Stimulated activated CD8-positive, alpha-beta memory T cell treated with anti-CD3 and anti-CD28 coated beads, Interleukin-7, amount 100 ng/mL, for 24 hours (primary cell): Measurements from ENCODE around the gene SAMSN1.

ENCODE experiments used
- DNase-seq: peaks from one replicate; pipeline ENCODE4 v3.0.0-alpha.2; 2020; ENCODE audit warnings: low read depth

Gene SAMSN1

GRCh38 chr21:14484188-14485009, 61.7 kb downstream of the SAMSN1 start:
- DNase-seq = no peak

- no peak for DNase-seq
These were observed 62.8 kb downstream of the SAMSN1 start for GRCh38 chr21:14483296-14483695.

GRCh38 chr21:14482165-14482564, 64.0 kb downstream of the SAMSN1 start:
- no peak for DNase-seq

- DNase-seq = no peak
These were observed 65.6 kb downstream of the SAMSN1 start for GRCh38 chr21:14480411-14481031.

DNA sequence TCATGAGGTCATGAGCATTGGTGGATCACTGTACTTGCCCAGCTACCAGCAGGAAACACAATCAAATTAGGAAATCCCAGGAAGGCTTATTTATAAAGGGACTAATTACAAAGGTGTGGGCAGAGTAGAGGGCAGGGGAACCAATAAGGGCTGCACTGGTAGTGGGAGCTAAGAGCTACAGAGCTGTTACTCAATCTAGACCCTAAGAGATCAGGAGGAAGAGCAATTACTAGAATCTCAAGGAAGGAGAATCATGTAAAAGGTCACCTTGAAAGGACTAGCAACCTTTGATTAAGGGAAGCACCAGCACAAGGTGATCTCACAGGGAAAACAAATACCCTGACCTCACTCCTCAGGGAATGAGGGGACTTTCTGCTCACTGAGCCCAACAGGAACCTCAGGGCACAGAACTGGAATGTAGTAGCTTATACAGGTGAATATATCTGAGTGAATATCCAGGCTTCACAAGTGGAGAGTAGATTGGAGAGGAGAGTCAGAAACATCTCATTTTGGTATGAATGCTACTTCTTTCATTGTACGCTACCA, 66.8 kb downstream of the SAMSN1 start:
- DNase-seq = no peak

GRCh38 chr21:14477841-14478240, 68.3 kb downstream of the SAMSN1 start:
- no peak for DNase-seq

GRCh38 chr21:14477133-14477532, 69.0 kb downstream of the SAMSN1 start:
- no peak for DNase-seq

- no peak for DNase-seq
These were observed 71.1 kb downstream of the SAMSN1 start for GRCh38 chr21:14474995-14475394.

GRCh38 chr21:14469641-14470040, 76.5 kb downstream of the SAMSN1 start:
- DNase-seq = no peak

- DNase-seq = no peak
These were observed 79.4 kb downstream of the SAMSN1 start for GRCh38 chr21:14466715-14467114.

DNA sequence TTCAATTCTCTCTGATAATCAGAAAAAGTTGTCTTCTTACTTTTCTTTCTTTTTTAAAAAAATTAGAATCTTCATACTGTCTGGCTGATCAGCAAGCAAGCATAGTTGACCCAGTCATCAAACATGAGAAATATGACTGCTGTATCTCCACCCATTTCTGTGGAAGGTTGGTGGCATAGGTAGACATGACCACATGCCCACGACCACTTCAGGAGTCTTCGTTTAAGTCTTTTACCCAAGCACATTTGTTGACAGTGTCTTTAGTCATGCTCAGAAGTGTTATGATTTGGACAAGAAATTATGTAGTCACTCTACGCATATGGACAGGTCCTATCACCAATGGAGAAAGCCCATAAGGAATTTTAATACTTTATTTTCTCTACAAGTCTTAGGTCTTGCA, 88.4 kb downstream of the SAMSN1 start:
- DNase-seq = no peak

GRCh38 chr21:14456911-14457310, 89.2 kb downstream of the SAMSN1 start:
- DNase-seq = no peak

DNA sequence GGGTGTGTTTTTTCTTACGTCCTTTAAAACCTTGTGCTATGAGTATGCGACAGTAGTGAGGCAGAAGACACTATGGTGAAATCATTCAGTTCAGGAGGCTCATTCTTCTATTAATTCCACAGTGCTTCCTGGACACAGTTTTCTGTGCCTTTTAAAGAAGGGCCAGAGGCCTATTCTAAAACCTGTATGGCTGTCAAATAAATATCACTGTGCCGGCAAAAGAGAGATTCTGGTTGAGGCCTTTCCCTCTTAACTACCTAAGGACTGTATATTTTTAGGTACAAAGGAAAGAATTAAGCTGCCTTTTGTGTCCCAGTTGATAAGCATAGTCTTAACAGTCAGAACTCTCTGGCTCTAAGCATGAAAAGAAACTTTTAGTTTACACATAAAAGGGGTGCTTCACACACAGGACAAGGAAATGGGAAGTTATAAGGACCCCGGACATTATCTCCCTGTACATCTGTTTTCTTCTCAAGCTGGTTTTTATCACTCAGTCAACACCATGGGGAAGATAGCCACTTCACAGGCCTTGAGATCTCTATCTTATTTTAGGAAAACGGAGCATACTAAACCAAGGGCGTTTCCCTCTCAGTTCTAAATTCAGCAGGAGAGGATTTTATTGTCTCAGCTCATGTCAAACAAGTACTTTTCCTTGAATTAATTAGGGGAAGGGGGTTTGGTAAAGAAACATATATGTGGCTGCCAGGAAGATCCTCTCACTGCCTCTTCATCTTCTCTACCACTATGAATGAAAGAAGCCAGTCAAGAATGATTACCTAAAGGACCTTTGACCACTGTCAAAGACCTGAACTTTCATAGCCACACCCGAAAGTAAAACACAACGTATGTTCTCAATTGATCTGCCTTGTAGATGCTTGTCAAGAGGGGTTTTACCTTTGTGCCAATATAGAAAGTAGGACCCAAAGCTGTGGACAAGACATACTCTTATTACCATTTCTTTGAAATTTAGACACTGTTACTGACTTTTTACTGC, 91.8 kb downstream of the SAMSN1 start:
- DNase-seq = no peak

GRCh38 chr21:14453339-14454015, 92.6 kb downstream of the SAMSN1 start:
- DNase-seq = no peak

GRCh38 chr21:14452727-14453241, 93.3 kb downstream of the SAMSN1 start:
- no peak for DNase-seq

DNA sequence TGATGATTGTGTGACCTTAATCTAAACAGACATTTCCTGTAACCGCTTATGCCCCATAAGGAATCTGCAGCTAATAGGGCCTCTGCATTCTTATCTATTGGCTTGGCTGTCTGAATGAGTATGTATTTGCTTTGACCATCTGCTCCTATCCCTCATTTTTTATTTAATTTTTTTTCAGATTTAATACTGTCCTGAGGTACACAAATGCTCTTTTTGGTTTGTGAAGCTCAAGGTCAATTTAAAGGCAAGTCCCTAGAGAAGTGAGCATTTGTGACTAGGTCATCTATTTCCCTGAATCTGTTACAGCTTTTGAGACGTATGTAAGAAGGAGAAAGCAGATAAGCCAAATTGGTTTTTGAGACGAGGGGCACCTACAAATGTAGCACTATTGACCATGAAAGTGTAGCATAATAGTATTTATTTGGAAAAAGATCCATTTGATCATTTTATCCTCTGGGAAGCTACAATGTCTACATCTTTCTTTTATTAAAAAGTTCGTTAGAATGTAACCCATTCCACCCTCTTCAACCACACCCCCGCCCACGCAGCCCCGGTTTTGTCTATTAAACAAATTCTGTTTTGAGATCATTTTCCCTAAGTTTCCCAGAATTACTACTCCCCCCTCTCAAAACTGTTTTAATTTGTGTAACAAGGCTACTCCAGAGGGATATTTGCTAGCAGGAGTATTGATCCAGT, 93.9 kb downstream of the SAMSN1 start:
- no peak for DNase-seq

DNA sequence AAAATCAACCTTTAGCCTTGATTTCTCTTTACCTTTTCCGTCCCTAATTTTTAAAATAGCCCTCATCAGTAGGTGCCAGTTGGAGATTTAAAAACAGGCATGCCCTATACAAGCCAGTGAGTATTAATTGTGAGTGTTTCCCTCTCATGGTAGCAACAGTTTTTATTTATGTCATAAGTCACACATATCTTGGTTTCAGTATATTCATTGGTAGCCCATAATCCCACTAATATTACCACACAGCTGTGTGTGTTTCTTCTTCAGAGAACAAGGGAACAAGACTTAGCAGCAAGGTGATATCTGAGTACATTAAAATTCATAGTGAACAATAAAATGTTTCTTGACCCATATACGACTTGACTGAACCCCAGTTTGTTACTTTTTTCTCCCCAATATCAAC, 94.6 kb downstream of the SAMSN1 start:
- no peak for DNase-seq

DNA sequence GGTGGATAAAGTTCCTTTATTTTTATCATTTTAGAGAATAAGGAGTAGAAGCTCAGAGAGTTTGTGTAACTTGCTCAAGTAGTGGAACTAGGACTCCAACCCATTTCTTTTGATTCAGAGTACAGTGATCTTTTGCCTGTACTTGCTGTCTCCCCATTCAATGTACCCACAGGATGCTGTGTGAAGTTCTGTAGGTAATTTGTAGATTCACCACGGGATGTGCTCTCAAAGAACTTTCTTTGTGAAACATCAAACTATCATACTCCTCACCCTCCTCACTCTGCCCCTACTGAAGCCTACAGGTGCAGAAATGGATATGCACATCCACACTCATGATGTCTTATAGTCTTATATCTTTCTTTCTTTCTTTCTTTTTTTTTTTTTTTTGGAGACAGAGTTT, 97.3 kb downstream of the SAMSN1 start:
- DNase-seq = no peak

DNA sequence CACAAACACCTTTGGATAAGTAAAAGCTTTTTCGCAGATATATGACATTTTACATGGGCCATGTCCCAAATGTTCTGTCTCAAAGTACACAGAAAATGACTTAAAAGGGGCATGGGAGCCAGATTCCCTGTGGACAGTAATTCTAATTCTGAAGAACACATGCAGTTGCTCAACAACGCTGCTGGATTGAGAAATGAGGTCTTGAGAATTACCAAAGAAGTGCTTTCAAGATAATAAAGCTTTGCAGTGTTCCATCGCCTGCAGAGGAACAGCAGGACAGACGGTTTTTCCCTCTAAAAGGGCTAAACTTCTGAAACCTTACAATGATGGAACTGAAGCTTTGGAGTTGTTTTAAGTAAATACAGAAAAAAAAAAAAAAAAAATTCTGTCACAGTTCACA, 107.9 kb downstream of the SAMSN1 start:
- DNase-seq = no peak

GRCh38 chr21:14435423-14435822, 110.7 kb downstream of the SAMSN1 start:
- DNase-seq = no peak
